ENCODE results near the gene PNPLA2.

PNPLA2 gene

GRCh38 chr11:798093-798713 is 20.5 kb upstream of the PNPLA2 start, which contains the start of gene SLC25A22:
Gene SLC25A22 (minus strand): TSS chr11:798281. CDS start chr11:795006, 3,275 bp downstream.
- DNase-seq (ENCODE audit: low read depth in 2 of 2), result peak; percentile 68

- no peak for DNase-seq (ENCODE audit: low read depth in 2 of 2)
Measured at GRCh38 chr11:799641-800316, 18.9 kb upstream of the PNPLA2 start.

GRCh38 chr11:800473-800872 is 18.2 kb upstream of the PNPLA2 start:
- DNase-seq (ENCODE audit: low read depth in 2 of 2), result no peak

GRCh38 chr11:801097-801780 is 17.5 kb upstream of the PNPLA2 start:
- no peak for DNase-seq (ENCODE audit: low read depth in 2 of 2)

- no peak for DNase-seq (ENCODE audit: low read depth in 2 of 2)
Measured at GRCh38 chr11:802018-802617, 16.6 kb upstream of the PNPLA2 start.

GRCh38 chr11:802693-803466 is 15.8 kb upstream of the PNPLA2 start:
- DNase-seq (ENCODE audit: low read depth in 2 of 2), result no peak

- no peak for DNase-seq (ENCODE audit: low read depth in 2 of 2)
Measured at GRCh38 chr11:803467-803742, 15.3 kb upstream of the PNPLA2 start.

GRCh38 chr11:803770-804598 is 14.7 kb upstream of the PNPLA2 start:
- DNase-seq (ENCODE audit: low read depth in 2 of 2), result no peak

GRCh38 chr11:804599-804964 is 14.1 kb upstream of the PNPLA2 start:
- DNase-seq (ENCODE audit: low read depth in 2 of 2), result no peak

- no peak for DNase-seq (ENCODE audit: low read depth in 2 of 2)
Measured at GRCh38 chr11:808427-809286, 10.1 kb upstream of the PNPLA2 start.

GRCh38 chr11:809287-810039 is 9.3 kb upstream of the PNPLA2 start, which contains the start of gene RPLP2:
Gene RPLP2 (plus strand): TSS chr11:809967. CDS start chr11:810235, 268 bp downstream.
- peak; percentile 95 to 96 for DNase-seq (ENCODE audit: low read depth in 2 of 2)

- DNase-seq (ENCODE audit: low read depth in 2 of 2), result no peak
Measured at GRCh38 chr11:810040-810567, 8.6 kb upstream of the PNPLA2 start.

- no peak for DNase-seq (ENCODE audit: low read depth in 2 of 2)
Measured at GRCh38 chr11:811446-812245, 7.1 kb upstream of the PNPLA2 start.

- DNase-seq (ENCODE audit: low read depth in 2 of 2), result no peak
Measured at GRCh38 chr11:812390-812789, 6.3 kb upstream of the PNPLA2 start.

- DNase-seq (ENCODE audit: low read depth in 2 of 2), result no peak
Measured at GRCh38 chr11:813072-813455, 5.7 kb upstream of the PNPLA2 start.

GRCh38 chr11:813456-814096 is 5.1 kb upstream of the PNPLA2 start:
- no peak for DNase-seq (ENCODE audit: low read depth in 2 of 2)

- DNase-seq (ENCODE audit: low read depth in 2 of 2), result no peak
Measured at GRCh38 chr11:815675-816432, 2.9 kb upstream of the PNPLA2 start.
